NCI-H1417 treated with DMSO at 0.1 percent for 48 hours (cell line): ENCODE results near the gene MSH2.
"Not testable (repeated sequence)": the region's sequence is repeated elsewhere in the genome, so short reads cannot be mapped to it uniquely, and the experiment has no call there.

Source experiments
- DNase-seq: peaks from one replicate; lab custom pipeline; 2025; lab: John Stamatoyannopoulos, UW

Gene MSH2

GRCh38 chr2:47484396-47484795 is 81.4 kb downstream of the MSH2 start:
- DNase-seq, result no peak

- DNase-seq, result no peak
Measured at GRCh38 chr2:47485177-47485576, 82.2 kb downstream of the MSH2 start.

GRCh38 chr2:47485751-47486300 is 82.9 kb downstream of the MSH2 start:
- no peak for DNase-seq

DNA sequence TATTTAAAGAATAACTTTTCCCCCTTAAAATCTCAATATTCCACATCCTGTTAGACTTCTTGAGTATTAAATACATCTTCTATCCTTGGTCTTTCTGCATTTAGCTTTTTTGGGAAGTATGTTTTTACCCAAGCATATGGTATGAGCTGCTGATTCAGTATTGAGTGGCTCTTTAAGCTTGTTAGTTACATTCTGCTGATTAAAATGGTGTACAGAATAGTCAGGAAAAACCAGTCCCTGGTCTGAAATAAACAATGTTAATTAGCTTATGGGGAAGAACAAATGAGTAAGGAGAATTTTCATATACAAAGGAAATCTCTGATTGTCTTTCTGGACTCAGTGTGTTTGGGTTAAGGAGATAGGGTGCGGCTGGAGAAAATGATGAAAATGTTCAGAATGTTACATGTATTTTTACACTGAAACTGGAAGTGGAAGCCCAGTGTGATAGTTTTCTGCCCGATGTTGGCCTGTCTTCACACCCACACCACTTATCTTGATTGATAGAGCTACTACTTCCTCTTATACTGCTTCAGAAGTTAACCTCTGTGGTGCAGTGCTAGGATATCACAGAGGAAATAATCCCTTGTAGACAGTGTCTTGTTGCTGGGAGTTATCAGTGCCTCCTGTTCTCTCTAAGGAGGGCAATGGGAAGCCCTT is 84.0 kb downstream of the MSH2 start:
- DNase-seq, result no peak

DNA sequence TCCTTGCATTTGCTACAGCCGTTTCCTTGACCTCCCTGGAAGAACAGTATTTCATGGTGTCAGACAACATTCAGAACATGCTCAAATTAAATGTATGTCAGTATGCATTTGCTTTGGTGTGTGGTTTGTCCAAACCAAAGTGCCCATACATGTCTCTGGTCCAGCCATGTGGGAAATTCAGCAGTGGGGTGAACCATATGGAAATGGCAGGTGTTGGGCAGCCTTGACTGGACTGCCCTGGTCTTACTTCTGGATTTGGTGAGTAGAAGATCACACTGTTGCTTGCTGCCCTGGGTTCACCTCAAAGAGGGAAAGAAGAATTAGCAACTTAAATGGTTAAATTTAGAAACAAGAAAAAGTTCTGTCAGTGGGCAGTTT is 84.5 kb downstream of the MSH2 start:
- DNase-seq, result no peak

GRCh38 chr2:47488870-47489584 is 86.1 kb downstream of the MSH2 start:
- no peak for DNase-seq

DNA sequence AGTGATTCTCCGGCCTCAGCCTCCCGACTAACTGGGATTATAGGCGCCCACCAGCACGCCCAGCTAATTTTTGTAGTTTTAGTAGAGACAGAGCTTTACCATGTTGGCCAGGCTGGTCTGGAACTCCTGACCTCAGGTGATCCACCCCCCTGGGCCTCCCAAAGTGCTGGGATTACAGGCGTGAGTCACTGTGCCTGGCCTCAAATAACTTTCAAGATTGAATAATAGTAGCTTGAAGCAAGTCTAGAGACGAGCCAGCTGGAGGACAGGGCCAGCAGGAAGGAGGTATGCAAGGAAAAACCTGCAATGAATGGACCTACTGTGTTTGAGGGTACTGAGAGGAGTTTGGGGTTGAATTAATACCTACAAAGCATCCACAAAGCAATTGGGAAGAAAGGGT is 87.5 kb downstream of the MSH2 start:
- no peak for DNase-seq

DNA sequence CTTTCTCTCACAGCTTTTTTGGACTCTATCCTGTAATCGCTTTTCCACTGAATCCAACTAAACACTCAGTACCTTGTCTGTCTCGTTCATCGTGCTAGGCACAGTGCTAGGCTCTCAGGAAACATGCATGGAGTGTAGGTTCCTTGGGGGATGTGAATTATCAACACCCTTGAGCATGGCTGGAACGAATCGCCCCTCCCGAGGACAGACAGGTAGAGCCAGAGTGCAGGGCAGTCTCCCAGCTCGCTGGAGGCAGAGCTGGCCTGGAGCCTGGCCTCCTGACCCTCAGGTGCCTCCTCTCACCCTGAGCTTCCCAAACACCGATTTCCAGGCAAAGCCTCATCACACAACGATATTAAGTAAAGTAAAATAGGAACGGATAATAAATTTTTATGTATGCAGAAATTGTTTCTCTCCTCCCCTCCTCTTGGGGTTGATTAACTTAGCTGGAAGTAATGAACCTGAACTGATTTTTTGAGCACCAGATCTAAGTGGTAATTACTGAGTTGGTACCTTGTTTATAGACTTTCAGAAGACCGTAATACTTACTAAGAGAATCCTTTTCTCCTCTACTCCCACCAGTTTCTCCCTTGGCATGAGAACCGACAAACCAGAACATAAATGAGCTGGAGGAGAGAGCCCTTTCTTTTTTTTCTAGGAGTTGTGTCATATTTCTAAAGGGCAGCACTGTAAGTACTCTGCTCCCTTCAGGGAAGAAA is 90.5 kb downstream of the MSH2 start:
- no peak for DNase-seq

DNA sequence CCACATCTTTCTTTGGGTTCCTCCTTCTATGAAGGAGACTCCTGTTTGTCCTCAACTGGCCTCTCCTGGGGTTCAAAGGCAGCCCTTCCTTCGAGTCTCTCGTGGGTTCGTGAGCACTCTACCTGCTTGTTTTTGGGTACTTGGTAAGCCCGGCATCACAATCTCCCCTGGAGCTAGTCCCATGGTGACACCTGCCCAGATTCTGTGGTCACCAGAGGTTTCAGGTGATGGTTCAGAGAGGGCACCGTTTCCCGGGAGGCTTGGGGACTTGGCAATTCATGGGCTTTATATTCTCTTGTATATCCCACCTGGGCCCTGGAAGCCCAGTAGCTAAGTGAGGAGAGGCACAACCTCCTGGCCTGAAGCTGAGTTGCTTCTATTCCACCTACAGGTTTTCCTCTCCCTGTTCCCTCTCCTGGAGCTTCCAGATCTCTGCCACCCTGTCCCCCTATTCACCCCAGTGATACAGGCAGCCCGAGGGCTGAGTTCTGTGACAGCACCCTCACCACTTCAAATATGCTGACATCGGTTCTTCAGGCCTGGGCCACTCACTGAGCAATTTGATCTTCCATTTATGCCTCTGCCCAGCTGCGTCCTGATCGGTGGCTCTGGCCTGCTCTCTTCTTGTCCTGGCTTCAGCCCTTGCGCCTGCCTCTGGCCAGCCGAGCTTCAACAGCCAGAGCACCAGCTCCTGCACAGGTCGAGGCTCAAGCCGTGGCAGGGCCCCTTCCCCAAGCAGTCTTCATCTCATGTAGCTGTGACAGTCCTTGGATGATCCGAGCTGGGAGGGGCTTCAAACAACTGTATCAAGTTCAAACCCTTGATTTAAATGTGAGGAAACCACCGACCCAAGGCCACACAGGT is 91.5 kb downstream of the MSH2 start:
- DNase-seq, result no peak

GRCh38 chr2:47497843-47498460 is 95.0 kb downstream of the MSH2 start:
- DNase-seq, result no peak

DNA sequence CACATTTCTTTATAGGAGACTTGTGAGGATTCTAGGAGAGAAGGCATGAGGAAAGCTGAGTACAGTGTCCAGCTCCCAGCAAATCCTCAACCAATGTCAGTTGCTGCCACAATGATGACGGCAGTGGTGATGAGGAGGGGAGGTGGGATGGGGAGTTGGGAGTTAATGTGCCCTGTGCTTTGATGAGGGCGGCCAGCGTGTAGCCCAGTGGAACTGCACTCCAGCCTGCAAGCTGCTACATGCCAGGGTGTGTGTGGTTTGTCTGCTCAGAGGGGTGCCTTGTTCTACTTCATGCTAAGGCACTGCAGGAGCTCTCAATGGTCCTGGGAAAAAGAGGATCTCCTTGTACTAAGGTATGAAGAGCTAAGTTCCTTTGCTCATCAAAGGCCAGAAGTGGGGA is 96.1 kb downstream of the MSH2 start:
- DNase-seq, result no peak

DNA sequence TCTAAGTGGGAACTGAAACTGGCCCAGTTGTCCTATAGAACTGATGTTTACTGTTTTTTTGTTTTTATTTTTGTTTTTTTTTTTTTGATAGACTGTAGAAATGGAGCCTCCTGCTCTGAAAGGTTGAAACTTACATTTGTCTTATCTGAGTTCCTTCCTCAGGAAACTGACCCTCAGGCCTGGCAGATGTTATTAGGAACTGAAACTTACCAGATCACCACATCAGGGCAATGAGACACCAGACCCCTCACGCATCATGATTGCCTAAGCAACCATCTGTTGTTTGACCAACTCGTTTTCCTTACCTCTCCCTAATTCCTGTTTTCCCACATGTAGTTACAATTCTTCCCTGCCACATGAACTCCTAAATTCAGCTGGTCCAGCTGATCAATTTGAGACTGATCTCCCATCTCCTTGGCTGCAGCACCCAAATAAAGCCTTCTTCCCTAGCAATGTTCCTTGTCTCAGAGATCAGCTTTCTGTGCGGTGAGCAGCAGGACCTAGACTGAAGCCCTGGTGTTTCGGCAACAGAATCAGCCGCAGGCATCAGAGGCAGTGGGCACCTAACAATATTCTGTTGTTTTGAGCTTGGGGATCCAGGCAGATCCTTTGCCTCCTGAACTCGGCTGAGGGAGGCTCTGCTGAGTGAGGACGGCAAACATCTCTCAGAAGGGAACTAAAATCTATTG is 96.8 kb downstream of the MSH2 start:
- no peak for DNase-seq

GRCh38 chr2:47501374-47502200 is 98.6 kb downstream of the MSH2 start:
- DNase-seq, result no peak

DNA sequence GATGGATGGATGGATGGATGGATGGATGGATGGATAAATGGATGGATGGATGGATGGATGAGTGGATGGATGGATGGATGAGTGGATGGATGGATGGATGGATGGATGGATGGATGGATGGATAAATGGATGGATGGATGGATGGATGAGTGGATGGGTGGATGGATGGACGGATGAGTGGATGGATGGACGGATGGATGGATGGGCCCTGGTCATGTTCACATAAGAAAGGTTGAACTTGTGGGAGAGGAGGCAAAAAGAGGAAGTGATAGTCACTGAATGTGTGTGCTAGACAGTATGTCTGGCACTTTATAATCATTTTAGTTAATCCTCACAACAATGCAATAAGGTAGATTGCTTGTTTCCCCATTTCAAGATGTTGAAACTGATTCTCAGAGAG is 99.5 kb downstream of the MSH2 start:
- not testable (repeated sequence) for DNase-seq

DNA sequence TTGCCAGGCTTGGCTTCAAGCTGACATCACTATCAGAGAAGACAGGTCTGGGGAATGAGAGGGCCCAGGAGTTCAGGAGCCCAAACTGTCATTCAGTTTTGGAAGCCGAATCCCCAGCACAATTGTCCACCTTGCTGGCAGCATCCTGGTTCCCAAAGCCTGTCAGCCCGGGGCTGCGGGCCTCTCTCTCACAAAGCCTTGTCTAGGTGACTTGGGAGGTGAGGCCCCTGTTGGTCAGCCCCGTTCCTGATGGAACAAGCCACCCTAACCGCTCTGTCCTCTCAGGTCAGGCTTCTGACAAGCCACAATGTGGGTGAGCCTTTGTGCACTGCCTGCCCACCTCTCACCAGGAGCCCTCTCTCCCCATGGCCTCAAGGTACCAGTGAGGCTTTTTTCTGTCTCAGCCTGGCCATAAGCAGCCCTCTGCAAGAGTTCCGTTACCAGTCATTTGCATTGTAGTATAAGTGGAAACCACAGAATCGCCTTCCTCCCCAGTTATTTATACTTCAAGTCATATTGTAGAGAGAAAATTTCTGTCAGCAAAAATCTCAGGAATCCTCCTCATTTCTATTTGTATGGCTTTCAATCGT is 100.6 kb downstream of the MSH2 start:
- DNase-seq, result no peak

DNA sequence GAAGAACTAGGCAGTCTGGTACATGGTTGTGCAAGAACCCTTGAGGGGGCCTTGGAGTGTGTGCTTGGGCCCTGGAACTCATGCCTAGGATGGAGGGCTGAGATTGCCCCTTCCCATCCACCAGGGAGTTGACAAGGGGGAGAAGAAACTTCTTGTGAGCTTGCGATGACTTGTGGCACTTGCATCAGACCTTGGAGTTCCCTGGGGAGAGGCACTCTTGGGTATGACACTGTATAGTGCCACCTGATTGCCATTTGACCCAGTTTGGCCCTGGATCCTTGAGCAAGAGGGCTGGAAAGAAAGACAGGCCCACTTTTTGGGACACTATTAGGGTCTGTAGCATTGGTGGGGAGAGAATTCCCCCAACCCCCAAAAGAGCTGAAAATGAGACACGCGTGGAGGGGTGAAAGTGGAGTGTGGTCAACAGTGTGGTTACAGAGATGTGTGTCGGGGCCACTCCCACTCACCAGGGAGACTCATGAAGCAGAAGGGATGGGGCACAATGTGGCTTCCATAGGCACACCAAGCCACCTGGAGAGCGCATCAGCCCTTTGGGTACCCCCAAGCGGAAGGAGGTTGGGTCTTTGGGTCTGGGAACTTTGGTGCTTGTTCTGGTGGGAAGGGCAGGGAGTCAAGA is 101.3 kb downstream of the MSH2 start:
- no peak for DNase-seq

GRCh38 chr2:47506024-47506423 is 103.1 kb downstream of the MSH2 start:
- no peak for DNase-seq

DNA sequence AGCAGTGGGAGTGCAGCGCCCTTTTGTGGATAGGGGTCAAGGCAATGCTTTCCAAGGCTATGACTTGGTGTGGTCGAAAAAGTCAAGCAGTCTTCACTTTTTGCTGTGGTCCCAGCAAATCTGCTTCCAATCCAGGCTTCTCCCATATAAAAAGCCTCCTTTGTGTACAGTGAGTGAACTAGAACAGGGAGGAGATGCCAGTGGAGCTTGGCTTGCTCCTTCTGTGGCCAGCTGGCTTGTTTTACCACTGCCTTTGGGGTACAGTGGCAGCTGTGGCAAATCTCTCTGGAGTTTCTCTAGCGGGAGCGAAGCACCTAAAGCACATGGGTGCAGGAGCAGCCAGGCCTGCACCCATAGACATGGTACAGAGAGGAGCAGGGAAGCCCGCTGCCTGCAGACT is 103.5 kb downstream of the MSH2 start:
- no peak for DNase-seq

DNA sequence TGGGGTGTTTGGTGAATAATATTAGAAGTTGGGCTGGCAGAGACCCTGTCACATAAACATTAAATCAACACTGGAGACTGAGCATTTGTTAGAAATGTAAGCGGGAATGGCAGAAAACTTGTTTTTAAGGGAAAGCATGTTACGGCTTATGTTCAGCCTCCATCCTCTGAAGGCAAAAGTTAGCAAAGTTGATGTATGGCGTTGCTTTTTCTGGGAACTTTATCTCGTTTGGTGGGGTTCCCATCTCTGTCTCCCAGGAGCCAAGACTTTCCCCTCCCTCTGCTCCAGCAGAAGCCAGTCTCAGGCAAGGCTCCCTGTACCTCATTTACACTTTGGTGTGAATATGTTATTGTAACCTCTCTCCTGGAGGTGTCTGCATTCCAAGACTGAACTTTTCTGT is 105.1 kb downstream of the MSH2 start:
- DNase-seq, result no peak
